ENCODE data around the gene FSTL5. TPM values are rescaled to one million over a fixed set of nuclear protein-coding genes. Genes with fewer than 3 reads are reported as not detected.

The FSTL5 gene
- total RNA-seq, 4 donors from 2014 or later = not detected

DNA sequence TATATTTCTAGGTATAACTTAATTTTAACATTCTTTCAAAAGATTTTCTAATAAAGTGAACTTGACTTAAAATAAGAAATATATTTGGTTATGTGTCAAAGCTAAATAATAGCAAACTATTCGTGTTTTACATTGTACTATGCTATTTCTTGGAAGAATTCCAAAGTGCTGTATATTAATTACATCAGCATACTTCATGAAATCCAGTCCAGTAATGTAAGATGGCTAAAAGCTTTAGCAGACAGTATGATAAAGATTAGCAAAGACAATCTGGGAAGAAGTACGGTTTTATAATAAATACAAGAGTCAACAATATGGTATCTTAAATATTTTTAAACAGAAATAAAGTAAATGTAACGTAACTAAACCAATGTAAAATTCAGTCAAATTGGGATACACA, 125.7 kb downstream of the FSTL5 start:
- H3K27ac ChIP-seq = no peak overlapping the region
- no peaks in the 10 kb centered on the region for H3K36me3 ChIP-seq
- intact Hi-C loops (cut with DNase I; ENCODE audit: low total_unique reads) = no loop called here
- ATAC-seq = no peak
- DNase-seq = no peak
- no peaks in the 10 kb centered on the region for H3K27me3 ChIP-seq
- H3K4me1 ChIP-seq = no peaks in the 10 kb centered on the region
- no peaks in the 10 kb centered on the region for H3K9me3 ChIP-seq
- TF ChIP-seq POLR2A (IDR thresholded peaks at IDR 0.05) = no peak
- TF ChIP-seq, protein P1, sequence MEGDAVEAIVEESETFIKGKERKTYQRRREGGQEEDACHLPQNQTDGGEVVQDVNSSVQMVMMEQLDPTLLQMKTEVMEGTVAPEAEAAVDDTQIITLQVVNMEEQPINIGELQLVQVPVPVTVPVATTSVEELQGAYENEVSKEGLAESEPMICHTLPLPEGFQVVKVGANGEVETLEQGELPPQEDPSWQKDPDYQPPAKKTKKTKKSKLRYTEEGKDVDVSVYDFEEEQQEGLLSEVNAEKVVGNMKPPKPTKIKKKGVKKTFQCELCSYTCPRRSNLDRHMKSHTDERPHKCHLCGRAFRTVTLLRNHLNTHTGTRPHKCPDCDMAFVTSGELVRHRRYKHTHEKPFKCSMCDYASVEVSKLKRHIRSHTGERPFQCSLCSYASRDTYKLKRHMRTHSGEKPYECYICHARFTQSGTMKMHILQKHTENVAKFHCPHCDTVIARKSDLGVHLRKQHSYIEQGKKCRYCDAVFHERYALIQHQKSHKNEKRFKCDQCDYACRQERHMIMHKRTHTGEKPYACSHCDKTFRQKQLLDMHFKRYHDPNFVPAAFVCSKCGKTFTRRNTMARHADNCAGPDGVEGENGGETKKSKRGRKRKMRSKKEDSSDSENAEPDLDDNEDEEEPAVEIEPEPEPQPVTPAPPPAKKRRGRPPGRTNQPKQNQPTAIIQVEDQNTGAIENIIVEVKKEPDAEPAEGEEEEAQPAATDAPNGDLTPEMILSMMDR (IDR thresholded peaks at IDR 0.05 in 4 of 5, conservative IDR thresholded peaks at IDR 0.05 in 1 of 5) = no peak
- in situ Hi-C loops (cut with MboI; ENCODE audit: low sequenced_read_pairs in 4 of 4) = no loop called here
- H3K4me3 ChIP-seq = no peak overlapping the region

DNA sequence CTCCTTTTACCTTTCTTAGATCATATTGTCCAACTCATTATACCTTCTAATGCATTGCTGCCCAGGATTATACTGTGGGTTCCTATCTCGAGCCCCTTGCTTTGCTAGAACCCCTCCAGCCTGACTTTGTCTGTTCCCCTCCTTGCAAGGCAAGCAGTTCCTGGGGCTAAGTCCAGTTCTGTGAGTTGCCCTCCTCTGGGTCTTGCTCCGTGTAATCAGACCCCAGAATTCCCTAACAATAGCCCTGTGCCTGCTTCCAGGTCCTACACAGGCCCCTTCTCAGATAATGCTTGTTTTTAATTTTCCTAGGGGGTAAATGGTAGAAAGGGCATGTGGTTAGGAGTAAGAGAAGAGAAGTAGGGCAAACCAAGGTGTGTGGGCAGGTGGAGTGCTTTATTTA, 145.9 kb downstream of the FSTL5 start:
- H3K27ac ChIP-seq = no peak overlapping the region
- H3K4me1 ChIP-seq = no peaks in the 10 kb centered on the region
- H3K36me3 ChIP-seq = no peaks in the 10 kb centered on the region
- ATAC-seq (no peak), DNase-seq (no peak)
- intact Hi-C loops (cut with DNase I; ENCODE audit: low total_unique reads) = no loop called here
- no peak overlapping the region for H3K4me3 ChIP-seq
- H3K27me3 ChIP-seq = no peaks in the 10 kb centered on the region
- TF ChIP-seq, protein P1 (IDR thresholded peaks at IDR 0.05 in 4 of 5, conservative IDR thresholded peaks at IDR 0.05 in 1 of 5) = no peak
- no peak for TF ChIP-seq POLR2A (IDR thresholded peaks at IDR 0.05)
- H3K9me3 ChIP-seq = no peaks in the 10 kb centered on the region
- in situ Hi-C loops (cut with MboI; ENCODE audit: low sequenced_read_pairs in 4 of 4) = no loop called here

DNA sequence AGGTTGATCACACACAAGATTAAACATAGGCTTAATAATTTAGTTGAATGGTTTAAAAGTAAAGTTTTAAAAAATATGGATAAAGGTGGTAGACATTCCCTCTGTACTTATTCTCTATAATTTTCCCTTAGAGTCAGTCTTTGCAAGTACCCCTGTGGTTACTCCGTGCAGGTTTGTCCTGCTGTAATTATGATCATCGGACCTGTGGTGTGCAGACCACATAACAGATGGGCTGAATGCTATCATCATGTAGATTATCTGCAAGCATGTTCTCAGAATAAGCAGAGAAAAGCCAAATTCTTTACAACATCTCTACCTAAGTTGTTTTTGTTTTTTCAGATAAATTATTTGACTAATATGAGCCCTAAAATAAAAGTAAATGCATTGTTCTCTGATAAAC, 146.8 kb downstream of the FSTL5 start:
- intact Hi-C loops (cut with DNase I; ENCODE audit: low total_unique reads) (no loop called here), in situ Hi-C loops (cut with MboI; ENCODE audit: low sequenced_read_pairs in 4 of 4) (no loop called here)
- TF ChIP-seq, protein P1 (IDR thresholded peaks at IDR 0.05 in 4 of 5, conservative IDR thresholded peaks at IDR 0.05 in 1 of 5) = no peak
- TF ChIP-seq POLR2A (IDR thresholded peaks at IDR 0.05) = no peak
- Histone ChIP-seq H3K27ac (no peak overlapping the region), H3K36me3 (no peaks in the 10 kb centered on the region), H3K27me3 (no peaks in the 10 kb centered on the region), H3K4me1 (no peaks in the 10 kb centered on the region), H3K4me3 (no peak overlapping the region), H3K9me3 (no peaks in the 10 kb centered on the region)
- no peak for DNase-seq
- no peak for ATAC-seq

DNA sequence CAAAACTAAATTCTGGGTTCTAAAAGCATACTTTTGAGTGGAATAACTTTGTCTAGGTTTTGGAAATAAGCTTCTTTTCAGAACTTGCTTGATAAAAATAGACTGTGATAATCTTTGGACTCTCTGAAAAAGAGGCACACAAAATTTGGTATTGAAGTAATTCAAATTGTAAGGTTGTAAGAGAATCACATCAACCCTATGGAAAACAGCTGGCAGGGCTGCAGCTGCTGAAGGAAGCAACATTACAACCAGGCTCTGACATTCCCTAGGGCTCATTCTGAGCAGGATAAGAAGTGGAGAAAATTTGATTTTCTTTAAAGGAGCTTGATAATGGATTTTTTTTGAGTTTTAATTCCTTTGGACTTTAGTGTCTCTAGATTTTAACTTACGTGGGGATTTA, 147.6 kb downstream of the FSTL5 start:
- in situ Hi-C loops (cut with MboI; ENCODE audit: low sequenced_read_pairs in 4 of 4) = no loop called here
- Histone ChIP-seq H3K4me3 (no peak overlapping the region), H3K36me3 (no peaks in the 10 kb centered on the region), H3K27ac (no peak overlapping the region), H3K4me1 (no peaks in the 10 kb centered on the region), H3K27me3 (no peaks in the 10 kb centered on the region), H3K9me3 (no peaks in the 10 kb centered on the region)
- no peak for ATAC-seq
- no peak for DNase-seq
- intact Hi-C loops (cut with DNase I; ENCODE audit: low total_unique reads) = no loop called here
- TF ChIP-seq POLR2A (IDR thresholded peaks at IDR 0.05) = no peak
- TF ChIP-seq, protein P1 (IDR thresholded peaks at IDR 0.05 in 4 of 5, conservative IDR thresholded peaks at IDR 0.05 in 1 of 5) = no peak

DNA sequence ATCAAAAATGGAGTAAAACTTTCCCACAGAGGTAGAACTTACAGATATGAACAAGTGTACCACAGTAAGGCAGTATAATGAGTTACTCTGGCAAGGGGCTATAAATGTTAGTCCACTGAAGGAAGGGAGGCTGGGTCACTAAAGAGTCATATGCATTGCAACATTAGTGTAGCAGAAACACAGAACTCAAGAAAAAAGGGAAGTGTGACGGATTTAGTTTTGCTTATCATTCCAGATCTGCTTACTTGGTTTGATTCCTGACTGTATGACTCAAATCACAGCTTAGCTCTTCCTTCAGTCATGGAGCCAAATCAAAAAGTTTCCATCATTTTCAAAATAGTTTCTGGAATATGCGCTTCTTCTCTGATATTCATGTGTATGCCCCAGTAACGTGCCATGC, 148.7 kb downstream of the FSTL5 start:
- DNase-seq = no peak
- ATAC-seq = peak in 1 of 2 donors; percentile 39
- Histone ChIP-seq H3K27me3 (no peaks in the 10 kb centered on the region), H3K9me3 (no peaks in the 10 kb centered on the region), H3K4me3 (no peak overlapping the region), H3K27ac (no peak overlapping the region), H3K4me1 (no peaks in the 10 kb centered on the region), H3K36me3 (no peaks in the 10 kb centered on the region)
- TF ChIP-seq, protein P1 (IDR thresholded peaks at IDR 0.05 in 4 of 5, conservative IDR thresholded peaks at IDR 0.05 in 1 of 5) = no peak
- TF ChIP-seq POLR2A (IDR thresholded peaks at IDR 0.05) = no peak
- in situ Hi-C loops (cut with MboI; ENCODE audit: low sequenced_read_pairs in 4 of 4) = no loop called here
- intact Hi-C loops (cut with DNase I; ENCODE audit: low total_unique reads) = no loop called here
